ENCODE measurements around the gene FUZ.
A peak's percentile ranks its signal among the peaks of the same experiment; 100 is the strongest.

FUZ gene

DNA sequence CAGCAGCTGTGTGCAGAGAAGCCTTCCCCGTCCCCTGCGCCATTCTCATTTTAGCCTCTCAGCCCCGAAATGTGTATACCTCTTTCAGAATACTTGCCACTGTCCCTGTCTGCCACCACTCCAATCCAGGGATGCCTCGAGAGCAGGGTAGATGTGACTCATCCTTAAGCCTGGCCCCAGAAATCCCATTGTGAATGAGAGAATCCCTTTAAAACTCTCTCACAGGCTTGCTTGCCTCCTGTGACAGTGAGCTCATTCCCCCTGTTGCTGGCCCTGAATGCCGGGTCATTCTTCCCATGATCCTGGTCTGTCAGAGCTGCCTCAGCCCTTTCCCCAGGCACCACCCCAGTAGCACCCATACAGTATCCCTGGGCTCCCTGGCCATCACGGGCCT is 36.7 kb downstream of the FUZ start:
- DNase-seq, result no peak

DNA sequence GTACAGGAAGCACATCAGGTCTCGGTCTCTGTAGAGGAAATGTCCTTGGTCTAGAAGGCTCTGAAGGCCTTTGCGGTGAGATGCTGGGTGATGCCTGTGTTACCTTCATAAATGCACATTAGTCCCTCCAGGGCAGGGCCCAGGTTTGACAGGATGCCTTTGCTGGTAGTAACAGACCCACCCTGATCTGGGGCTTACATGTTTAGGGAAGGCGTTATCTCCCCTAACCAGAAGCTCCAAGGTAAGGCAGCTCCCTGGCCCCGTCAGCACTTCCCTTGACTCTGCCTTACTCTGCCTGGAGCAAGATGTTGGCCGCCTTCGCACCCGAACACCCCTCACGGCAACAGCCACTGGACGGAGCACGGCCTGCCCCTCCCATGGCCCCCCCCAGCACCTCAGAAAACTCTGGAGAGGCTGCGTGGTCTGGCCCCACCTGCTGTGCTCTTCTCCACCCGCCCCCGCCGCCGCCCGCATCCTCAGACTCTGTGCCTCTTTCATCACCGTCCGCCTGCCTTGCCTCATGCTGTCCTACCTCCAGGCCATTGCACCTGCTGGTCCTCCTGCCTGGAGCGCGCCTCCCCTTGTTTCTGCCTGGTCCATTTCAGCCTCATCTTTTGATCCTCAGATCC is 37.2 kb downstream of the FUZ start:
- no peak for DNase-seq

DNA sequence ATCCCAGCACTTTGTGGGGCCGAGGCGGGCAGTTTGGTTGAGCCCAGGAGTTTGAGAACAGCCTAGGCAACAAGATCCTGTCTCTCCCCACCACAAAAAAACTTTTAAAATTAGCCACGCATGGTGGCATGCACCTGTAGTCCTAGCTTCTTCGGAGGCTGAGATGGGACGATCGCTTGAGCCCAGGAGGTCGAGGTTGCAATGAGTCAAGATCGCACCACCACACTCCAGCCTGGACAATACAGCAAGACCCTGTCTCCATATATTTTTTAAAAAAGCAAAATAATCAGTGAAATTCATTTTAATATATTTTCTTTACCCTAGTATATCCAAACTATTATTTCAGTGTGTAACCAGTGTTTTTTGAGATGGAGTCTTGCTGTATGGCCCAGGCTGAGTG is 38.1 kb downstream of the FUZ start:
- no peak for DNase-seq

GRCh38 chr19:49773663-49774350 is 39.3 kb downstream of the FUZ start:
- no peak for DNase-seq

- no peak for DNase-seq
These were observed 40.2 kb downstream of the FUZ start for GRCh38 chr19:49772850-49773432.

DNA sequence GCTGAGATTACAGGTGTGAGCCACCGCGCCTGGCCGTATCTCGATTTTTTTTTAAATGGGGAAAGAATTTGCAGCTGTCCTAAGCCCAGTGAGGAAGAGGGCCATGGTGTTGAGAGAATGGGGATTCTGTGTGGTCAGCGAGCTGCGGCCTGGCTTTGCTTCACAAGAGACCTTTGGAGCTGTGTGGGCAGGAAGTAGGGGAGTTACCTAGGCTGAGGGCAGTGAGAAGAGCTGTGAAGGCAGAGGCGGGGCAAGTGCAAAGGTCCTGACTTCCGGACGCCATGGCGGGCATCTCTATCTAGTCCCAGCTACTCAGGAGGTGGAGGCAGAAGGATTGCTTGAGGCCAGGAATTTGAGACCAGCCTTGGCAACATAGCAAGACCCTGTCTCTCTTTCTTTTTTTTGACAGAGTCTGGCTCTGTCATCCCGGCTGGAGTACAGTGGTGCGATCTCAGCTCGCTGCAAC is 41.4 kb downstream of the FUZ start:
- no peak for DNase-seq

GRCh38 chr19:49770529-49770928 is 42.6 kb downstream of the FUZ start:
- no peak for DNase-seq

DNA sequence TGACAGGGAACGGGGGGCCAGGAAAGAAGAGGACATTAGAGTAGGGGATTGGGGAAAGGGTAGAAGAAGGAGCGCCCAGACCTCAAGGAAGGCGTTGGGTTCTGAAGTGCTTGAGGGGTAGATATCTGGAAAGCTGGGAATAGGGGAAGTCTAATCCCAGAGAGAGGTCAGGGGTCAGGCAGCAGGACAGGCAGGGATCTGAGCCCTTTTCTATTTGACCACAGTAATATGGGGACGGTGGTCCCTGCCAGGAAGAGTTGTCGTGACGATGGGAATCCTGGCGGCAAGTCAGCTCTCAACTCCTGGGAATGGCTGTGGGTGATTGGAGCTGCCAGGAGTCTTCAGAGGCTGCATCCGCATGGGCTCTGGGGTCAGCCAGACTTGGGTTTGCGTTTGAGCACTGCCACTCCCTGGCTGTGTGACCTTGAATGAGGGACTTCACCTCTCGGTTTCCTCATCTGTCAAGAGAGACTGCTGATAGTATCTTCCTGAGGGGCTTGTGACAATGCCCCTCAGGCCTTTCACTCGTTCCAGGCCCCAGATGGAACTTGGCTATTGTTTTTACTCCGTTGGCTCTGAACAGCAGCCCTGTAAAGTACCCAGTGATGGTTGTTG is 45.0 kb downstream of the FUZ start:
- DNase-seq, result no peak

GRCh38 chr19:49767381-49767780 is 45.7 kb downstream of the FUZ start:
- DNase-seq, result peak; percentile 32

DNA sequence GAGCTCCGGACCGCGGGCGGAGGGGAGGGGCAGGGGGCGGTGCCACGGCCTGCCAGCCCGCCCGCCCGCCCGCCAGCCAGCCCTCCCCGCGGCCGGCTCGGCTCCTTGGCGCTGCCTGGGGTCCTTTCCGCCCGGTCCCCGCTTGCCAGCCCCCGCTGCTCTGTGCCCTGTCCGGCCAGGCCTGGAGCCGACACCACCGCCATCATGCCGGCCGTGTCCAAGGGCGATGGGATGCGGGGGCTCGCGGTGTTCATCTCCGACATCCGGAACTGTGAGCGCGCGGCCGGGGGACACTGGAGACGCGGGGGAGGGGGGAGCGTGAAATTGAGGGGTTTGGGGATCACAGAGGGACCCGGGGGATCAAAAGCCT is 46.2 kb downstream of the FUZ start, which contains the start of gene AP2A1:
AP2A1 (plus strand) TSS at position 72 of the 370 bp plus-strand sequence; CDS start at position 205, 133 bp downstream.
- DNase-seq, result no peak

- DNase-seq, result peak; percentile 99
These were observed 46.8 kb downstream of the FUZ start for GRCh38 chr19:49766007-49766929.

- DNase-seq, result no peak
These were observed 48.8 kb downstream of the FUZ start for GRCh38 chr19:49764341-49764740.

- DNase-seq, result no peak
These were observed 49.9 kb downstream of the FUZ start, which contains the start of gene TSKS for GRCh38 chr19:49763230-49763629. Gene TSKS, minus strand, starts transcription at chr19:49763306. Its CDS starts 59 bp downstream, at chr19:49763247.

DNA sequence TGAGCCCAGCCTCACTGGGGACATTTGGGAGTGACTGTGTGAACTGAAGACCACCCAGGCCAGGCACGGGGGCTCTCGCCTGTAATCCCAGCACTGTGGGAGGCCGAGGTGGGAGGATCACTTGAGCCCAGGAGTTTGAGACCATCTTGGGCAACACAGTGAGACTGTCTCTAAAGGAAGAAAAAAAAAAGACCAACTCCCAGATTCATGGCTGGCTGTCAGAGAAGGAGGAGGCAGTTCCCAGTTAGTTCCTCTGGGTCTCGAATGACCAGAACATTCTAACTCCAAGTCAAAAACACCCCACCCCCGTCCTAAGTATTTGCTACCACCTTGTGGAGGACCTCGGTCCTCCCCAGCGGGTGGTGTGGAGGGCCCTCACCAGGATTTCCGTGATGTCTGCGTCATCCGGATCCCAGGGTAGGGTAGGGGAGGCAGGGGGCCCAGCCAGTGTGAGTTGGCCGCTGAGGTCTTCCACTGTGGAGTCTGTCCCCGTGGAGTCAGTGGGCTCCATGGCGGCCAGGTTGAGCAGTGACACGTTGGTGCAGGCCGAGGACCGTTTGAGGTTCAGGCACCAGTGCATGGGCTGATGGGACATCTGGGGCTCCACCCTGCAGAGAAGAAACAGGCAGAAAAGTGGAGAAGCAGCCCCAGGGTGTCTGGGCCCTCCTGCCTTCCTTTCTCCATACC is 51.3 kb downstream of the FUZ start:
- DNase-seq, result no peak

GRCh38 chr19:49761249-49761624 is 51.9 kb downstream of the FUZ start:
- no peak for DNase-seq

- no peak for DNase-seq
These were observed 54.8 kb downstream of the FUZ start for GRCh38 chr19:49758292-49758691.
